PC-3 (cell line): ENCODE measurements around the gene GFRA1. TPM values are rescaled to one million over a fixed set of nuclear protein-coding genes. Genes with fewer than 3 reads are reported as not detected.

Source experiments
- ATAC-seq: fragments of 200-7000 bp; cut with Tn5 transposase; 2 replicates; pipeline ENCODE4 v1.9.1; 2020; ENCODE audit warnings: mild to moderate bottlenecking, moderate library complexity
- BruUV-seq: library from RNA; stranded (reverse); fragments of 400-500 nt; replicated peaks from 2 replicates; lab custom pipeline; 2021; lab: Mats Ljungman, UMichigan
- CTCF ChIA-PET: fragments of 300-600 bp; sonication (Branson Sonifier 250); formaldehyde crosslinking; loops from one replicate; lab custom pipeline; 2022; ENCODE audit warnings: antibody characterized with exemption; lab: Charles Lee
- POLR2A ChIA-PET: fragments of 300-600 bp; sonication (Branson Sonifier 250); formaldehyde crosslinking; loops from one replicate; lab custom pipeline; 2022; ENCODE audit warnings: antibody characterized with exemption; ENCODE audit not compliant: unreplicated experiment; lab: Charles Lee
- DNase-seq: peaks from one replicate; pipeline ENCODE4 v3.0.0-alpha.2; 2015
- H2AFZ ChIP-seq: fragments of 300-600 bp; sonication (generic); 2 replicates; pipeline ENCODE4 v1.6.0; 2016; ENCODE audit warnings: antibody characterized with exemption, low read length
- H3F3A ChIP-seq: fragments of 300-600 bp; sonication (generic); one replicate; pipeline ENCODE4 v1.6.0; 2017; ENCODE audit warnings: antibody characterized with exemption, low read length, control low read depth, mild to moderate bottlenecking; ENCODE audit not compliant: unreplicated experiment
- H3K27ac ChIP-seq: fragments of 300-600 bp; sonication (generic); 2 replicates; pipeline ENCODE4 v1.5.1; 2016; ENCODE audit warnings: mild to moderate bottlenecking, low read length
- H3K27me3 ChIP-seq: fragments of 300-600 bp; sonication (generic); 2 replicates; pipeline ENCODE4 v1.6.1; 2016; ENCODE audit warnings: low read length, mixed read lengths
- H3K36me3 ChIP-seq: fragments of 300-600 bp; sonication (generic); 2 replicates; pipeline ENCODE4 v1.6.1; 2016; ENCODE audit warnings: low read depth, mixed run types, low read length, mixed read lengths
- H3K4me1 ChIP-seq: fragments of 300-600 bp; sonication (generic); 2 replicates; pipeline ENCODE4 v1.5.1; 2016; ENCODE audit warnings: low read length; ENCODE audit not compliant: insufficient read depth
- H3K4me2 ChIP-seq: fragments of 300-600 bp; sonication (generic); 2 replicates; pipeline ENCODE4 v1.6.0; 2016; ENCODE audit warnings: low read length
- H3K4me3 ChIP-seq: fragments of 300-600 bp; sonication (generic); 2 replicates; pipeline ENCODE4 v1.5.1; 2016; ENCODE audit warnings: mild to moderate bottlenecking, low read length, mixed read lengths
- H3K79me2 ChIP-seq: fragments of 300-600 bp; sonication (generic); 2 replicates; pipeline ENCODE4 v1.6.1; 2017; ENCODE audit warnings: low read length, mixed read lengths
- H3K9ac ChIP-seq: fragments of 300-600 bp; sonication (generic); 2 replicates; pipeline ENCODE4 v1.6.0; 2016; ENCODE audit warnings: mild to moderate bottlenecking, low read length
- H3K9me2 ChIP-seq: fragments of 300-600 bp; sonication (generic); replicated peaks from 2 replicates; pipeline ENCODE4 v1.6.1; 2016; ENCODE audit warnings: mixed run types, low read length, mixed read lengths
- H3K9me3 ChIP-seq: fragments of 300-600 bp; sonication (generic); 2 replicates; pipeline ENCODE4 v1.6.1; 2016; ENCODE audit warnings: low read length, mixed read lengths
- H4K20me1 ChIP-seq: fragments of 300-600 bp; sonication (generic); 2 replicates; pipeline ENCODE4 v1.6.1; 2016; ENCODE audit warnings: low read length, mixed read lengths
- EZH2 ChIP-seq: fragments of 300-600 bp; sonication (generic); IDR thresholded peaks from one replicate; pipeline ENCODE4 v1.6.1; 2017; ENCODE audit warnings: antibody characterized with exemption, mild to moderate bottlenecking, low read length; ENCODE audit not compliant: unreplicated experiment
- EZH2phosphoT487 ChIP-seq: fragments of 300-600 bp; sonication (generic); IDR thresholded peaks from 2 replicates; pipeline ENCODE4 v1.6.1; 2018; ENCODE audit warnings: mild to moderate bottlenecking, antibody characterized with exemption, low read length, borderline replicate concordance
- intact Hi-C: fragments of 100-400 bp; cut with micrococcal nuclease; formaldehyde crosslinking; loops from 2 replicates; pipeline ENCODE4 v1.9.0; 2023
- total RNA-seq: library from RNA; depleted of rRNA; stranded (reverse); fragments of >200 nt; gene quantifications from 2 replicates; pipeline ENCODE4 v1.2.3, GENCODE V29; 2014
- TF ChIP-seq, protein P1 (sequence below): fragments of 300-600 bp; sonication (generic); conservative IDR thresholded peaks from 2 replicates; pipeline ENCODE4 v1.5.1; 2017; ENCODE audit warnings: antibody characterized with exemption, low read depth, mild to moderate bottlenecking, low read length

The GFRA1 gene
- total RNA-seq, 1 experiment from 2014 or later: not detected

GRCh38 chr10:116126239-116126638 lies 146.8 kb downstream of the GFRA1 start:
- Histone ChIP-seq H3K9me2 (no peaks in the 10 kb centered on the region), H3K4me2 (no peak overlapping the region), H3K4me3 (no peak overlapping the region), H3K36me3 (no peaks in the 10 kb centered on the region), H3K79me2 (no peaks in the 10 kb centered on the region), H3K27ac (no peak overlapping the region), H3K9me3 (no peaks in the 10 kb centered on the region), H3K9ac (no peak overlapping the region), H2AFZ (no peak overlapping the region), H3K27me3 (no peaks in the 10 kb centered on the region), H3F3A (no peaks in the 10 kb centered on the region), H4K20me1 (no peaks in the 10 kb centered on the region), H3K4me1 (no peaks in the 10 kb centered on the region)
- ChIA-PET CTCF (no interaction called here), POLR2A (no interaction called here)
- DNase-seq (no peak), ATAC-seq (no peak)
- no TSS peak for BruUV-seq
- intact Hi-C loops: no loop called here
- TF ChIP-seq, protein P1, sequence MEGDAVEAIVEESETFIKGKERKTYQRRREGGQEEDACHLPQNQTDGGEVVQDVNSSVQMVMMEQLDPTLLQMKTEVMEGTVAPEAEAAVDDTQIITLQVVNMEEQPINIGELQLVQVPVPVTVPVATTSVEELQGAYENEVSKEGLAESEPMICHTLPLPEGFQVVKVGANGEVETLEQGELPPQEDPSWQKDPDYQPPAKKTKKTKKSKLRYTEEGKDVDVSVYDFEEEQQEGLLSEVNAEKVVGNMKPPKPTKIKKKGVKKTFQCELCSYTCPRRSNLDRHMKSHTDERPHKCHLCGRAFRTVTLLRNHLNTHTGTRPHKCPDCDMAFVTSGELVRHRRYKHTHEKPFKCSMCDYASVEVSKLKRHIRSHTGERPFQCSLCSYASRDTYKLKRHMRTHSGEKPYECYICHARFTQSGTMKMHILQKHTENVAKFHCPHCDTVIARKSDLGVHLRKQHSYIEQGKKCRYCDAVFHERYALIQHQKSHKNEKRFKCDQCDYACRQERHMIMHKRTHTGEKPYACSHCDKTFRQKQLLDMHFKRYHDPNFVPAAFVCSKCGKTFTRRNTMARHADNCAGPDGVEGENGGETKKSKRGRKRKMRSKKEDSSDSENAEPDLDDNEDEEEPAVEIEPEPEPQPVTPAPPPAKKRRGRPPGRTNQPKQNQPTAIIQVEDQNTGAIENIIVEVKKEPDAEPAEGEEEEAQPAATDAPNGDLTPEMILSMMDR: no peak
- TF ChIP-seq EZH2: no peak
- no peak for TF ChIP-seq EZH2phosphoT487

DNA sequence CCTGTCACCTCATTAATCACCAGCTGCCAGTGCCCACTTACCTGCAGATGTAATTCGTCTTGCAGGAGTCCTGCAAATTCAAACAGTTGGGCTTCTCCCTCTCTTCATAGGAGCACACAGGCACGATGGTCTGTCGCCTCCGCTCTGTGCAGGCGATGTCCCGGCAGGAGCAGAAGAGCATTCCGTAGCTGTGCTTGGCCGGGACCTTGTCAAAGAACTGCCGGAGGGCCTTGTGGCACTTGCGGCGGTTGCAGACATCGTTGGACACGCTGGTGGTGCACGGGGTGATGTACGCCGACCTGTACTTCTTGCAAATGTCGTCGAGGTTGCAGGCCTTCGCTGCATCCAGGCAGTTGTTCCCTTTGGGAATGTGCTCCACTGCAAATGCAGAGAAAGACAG lies 147.8 kb downstream of the GFRA1 start:
- no peak overlapping the region for H2AFZ ChIP-seq
- ATAC-seq (no peak), DNase-seq (no peak)
- H3K79me2 ChIP-seq: no peaks in the 10 kb centered on the region
- POLR2A ChIA-PET: no interaction called here
- no peaks in the 10 kb centered on the region for H3K36me3 ChIP-seq
- no peaks in the 10 kb centered on the region for H3K27me3 ChIP-seq
- no peaks in the 10 kb centered on the region for H3K9me3 ChIP-seq
- intact Hi-C loops: no loop called here
- H3K9ac ChIP-seq: no peak overlapping the region
- no peak for TF ChIP-seq EZH2
- no peak for TF ChIP-seq EZH2phosphoT487
- TF ChIP-seq, protein P1: no peak
- CTCF ChIA-PET: no interaction called here
- H3K27ac ChIP-seq: no peak overlapping the region
- no TSS peak for BruUV-seq
- H3K9me2 ChIP-seq: no peaks in the 10 kb centered on the region
- H3K4me3 ChIP-seq: no peak overlapping the region
- H4K20me1 ChIP-seq: no peaks in the 10 kb centered on the region
- H3F3A ChIP-seq: no peaks in the 10 kb centered on the region
- H3K4me2 ChIP-seq: no peak overlapping the region
- H3K4me1 ChIP-seq: no peaks in the 10 kb centered on the region

GRCh38 chr10:116124777-116125176 lies 148.2 kb downstream of the GFRA1 start:
- no peaks in the 10 kb centered on the region for H3K4me1 ChIP-seq
- H3F3A ChIP-seq: no peaks in the 10 kb centered on the region
- no peak overlapping the region for H3K27ac ChIP-seq
- no peak overlapping the region for H3K4me2 ChIP-seq
- CTCF ChIA-PET: no interaction called here
- no peaks in the 10 kb centered on the region for H3K9me2 ChIP-seq
- no peaks in the 10 kb centered on the region for H3K79me2 ChIP-seq
- TF ChIP-seq EZH2phosphoT487 (no peak), EZH2 (no peak)
- TF ChIP-seq, protein P1: no peak
- no peak overlapping the region for H3K4me3 ChIP-seq
- DNase-seq (no peak), ATAC-seq (no peak)
- H3K9ac ChIP-seq: no peak overlapping the region
- H3K36me3 ChIP-seq: no peaks in the 10 kb centered on the region
- intact Hi-C loops: no loop called here
- H3K27me3 ChIP-seq: no peaks in the 10 kb centered on the region
- POLR2A ChIA-PET: no interaction called here
- H3K9me3 ChIP-seq: no peaks in the 10 kb centered on the region
- no peak overlapping the region for H2AFZ ChIP-seq
- BruUV-seq: no TSS peak
- H4K20me1 ChIP-seq: no peaks in the 10 kb centered on the region
